K562 (cell line): ENCODE measurements around the gene FGF10. TPM values are rescaled to one million over a fixed set of nuclear protein-coding genes. Genes with fewer than 3 reads are reported as not detected.

Source experiments
- ATAC-seq: fragments of 200-7000 bp; cut with Tn5 transposase; 3 replicates; pipeline ENCODE4 v1.9.1; 2020; ENCODE audit warnings: moderate library complexity
- BruUV-seq: library from RNA; stranded (reverse); fragments of 400-500 nt; replicated peaks from 2 replicates; lab custom pipeline; 2021; lab: Mats Ljungman, UMichigan
- CTCF ChIA-PET: fragments of 300-600 bp; formaldehyde crosslinking; extraction: SDS; loops from one replicate; lab custom pipeline; 2021; ENCODE audit warnings: low intra/inter-chr PET ratio; lab: Yijun Ruan, JAX
- POLR2A ChIA-PET: fragments of 300-600, 350-650 bp; sonication (Branson Sonifier 250); formaldehyde crosslinking; extraction: SDS; loops from one replicate; lab custom pipeline; 2021; ENCODE audit warnings: antibody characterized with exemption, inconsistent platforms; lab: Yijun Ruan, JAX
- DNase-seq, 4 experiments: peaks; one replicate each; pipeline versions ENCODE4 v3.0.0 to v3.0.0-alpha.2; 2011 to 2018; ENCODE audit warnings: low spot score in 3 of 4, mixed read lengths in 3 of 4; ENCODE audit errors: extremely low read depth in 1 of 4
- FAIRE-seq: peaks from 2 replicates; lab custom pipeline; 2011; peaks lifted over from hg19 to GRCh38; lab: Jason Lieb, UNC
- H2AFZ ChIP-seq: 2 replicates; pipeline ENCODE4 v1.6.0; 2011; ENCODE audit warnings: low read depth, low read length, control low read depth, inconsistent platforms
- H3K27ac ChIP-seq: fragments of 200-600 bp; 3 replicates; pipeline ENCODE4 v1.8.0; 2011; ENCODE audit warnings: low read depth, mild to moderate bottlenecking, control low read depth, inconsistent platforms, low read length, moderate library complexity, mixed read lengths; ENCODE audit errors: extremely low read depth
- H3K27me3 ChIP-seq, 2 experiments: fragments of 300-600 bp in 1 of 2; 2 replicates in 1 of 2; 3 replicates in 1 of 2; pipeline versions ENCODE4 v1.6.0 to v1.8.0; 2011; ENCODE audit warnings: inconsistent platforms in 2 of 2, low read length in 2 of 2, mild to moderate bottlenecking in 1 of 2, mixed read lengths in 1 of 2, moderate library complexity in 1 of 2; ENCODE audit not compliant: control insufficient read depth in 2 of 2, insufficient read depth in 2 of 2
- H3K36me3 ChIP-seq: fragments of 300-600 bp; 3 replicates; pipeline ENCODE4 v1.8.0; 2011; ENCODE audit warnings: mild to moderate bottlenecking, low read length, inconsistent platforms; ENCODE audit not compliant: control insufficient read depth, insufficient read depth
- H3K4me1 ChIP-seq, 2 experiments: fragments of 200-600 bp in 1 of 2; replicated peaks in 1 of 2; 2 replicates in 1 of 2; 3 replicates in 1 of 2; pipeline versions ENCODE4 v1.5.1 to v1.8.0; 2011; ENCODE audit warnings: inconsistent platforms in 2 of 2, low read length in 2 of 2, mild to moderate bottlenecking in 1 of 2, mixed read lengths in 1 of 2, moderate library complexity in 1 of 2; ENCODE audit not compliant: control insufficient read depth in 2 of 2, insufficient read depth in 2 of 2
- H3K4me2 ChIP-seq: 2 replicates; pipeline ENCODE4 v1.6.1; 2011; ENCODE audit warnings: low read length, control low read depth, inconsistent platforms, mixed read lengths; ENCODE audit not compliant: insufficient read depth
- H3K4me3 ChIP-seq: fragments of 200-600 bp; sonication (generic), shearing (Covaris generic); 2 replicates; pipeline ENCODE4 v1.5.1; 2016; ENCODE audit warnings: control low read depth, inconsistent platforms
- H3K79me2 ChIP-seq: fragments of 200-600 bp; 3 replicates; pipeline ENCODE4 v1.8.0; 2011; ENCODE audit warnings: low read length, inconsistent platforms; ENCODE audit not compliant: control insufficient read depth, insufficient read depth
- H3K9ac ChIP-seq, 2 experiments: 2 replicates each; pipeline versions ENCODE4 v1.6.0 to v1.6.1; 2011; ENCODE audit warnings: low read depth in 2 of 2, low read length in 2 of 2, control low read depth in 1 of 2, inconsistent platforms in 1 of 2, mild to moderate bottlenecking in 1 of 2, mixed read lengths in 1 of 2; ENCODE audit not compliant: insufficient read depth in 1 of 2
- H3K9me1 ChIP-seq: one replicate; pipeline ENCODE4 v1.6.0; 2011; ENCODE audit warnings: inconsistent platforms, mild to moderate bottlenecking, low read length, moderate library complexity; ENCODE audit not compliant: control insufficient read depth, insufficient read depth
- H3K9me3 ChIP-seq: replicated peaks from 2 replicates; pipeline ENCODE4 v1.5.1; 2011; ENCODE audit warnings: low read depth, low read length, inconsistent platforms; ENCODE audit not compliant: control insufficient read depth, insufficient read depth
- H4K20me1 ChIP-seq: replicated peaks from 2 replicates; pipeline ENCODE4 v1.6.1; 2011; ENCODE audit warnings: low read length, inconsistent platforms, mixed read lengths; ENCODE audit not compliant: control insufficient read depth, insufficient read depth
- ARID2 ChIP-seq: fragments of 450-650 bp; IDR thresholded peaks from 2 replicates; pipeline ENCODE4 v1.6.1; 2017; ENCODE audit warnings: antibody characterized with exemption, mild to moderate bottlenecking
- CBX5 ChIP-seq: IDR thresholded peaks from 2 replicates; pipeline ENCODE4 v1.6.1; 2014; ENCODE audit warnings: low read depth, borderline replicate concordance
- CHAMP1 ChIP-seq: fragments of 450-650 bp; IDR thresholded peaks from 2 replicates; pipeline ENCODE4 v1.6.1; 2016; ENCODE audit warnings: mild to moderate bottlenecking
- DMBX1 ChIP-seq: fragments of 250-450 bp; sonication (Bioruptor Pico); IDR thresholded peaks from 2 replicates; pipeline ENCODE4 v1.8.0; 2022; ENCODE audit warnings: inconsistent platforms, mild to moderate bottlenecking, moderate library complexity, borderline replicate concordance
- ETV5 ChIP-seq: sonication (generic); formaldehyde crosslinking; IDR thresholded peaks from 2 replicates; pipeline ENCODE4 v1.4.0; 2020; ENCODE audit warnings: low read depth, mild to moderate bottlenecking, missing genetic modification reagents
- ETV6 ChIP-seq, 3 experiments: fragments of 150-350 bp in 1 of 3; sonication (generic) in 1 of 3; formaldehyde crosslinking in 1 of 3; IDR thresholded peaks; 2 replicates each; pipeline versions ENCODE4 v1.6.1 to v1.8.0; 2014 to 2022; ENCODE audit warnings: borderline replicate concordance in 2 of 3, low read depth in 2 of 3, antibody characterized with exemption in 1 of 3, low read length in 1 of 3, mild to moderate bottlenecking in 1 of 3, missing genetic modification reagents in 1 of 3
- GATA2 ChIP-seq: sonication (generic); formaldehyde crosslinking; IDR thresholded peaks from 2 replicates; pipeline ENCODE4 v1.4.0; 2020; ENCODE audit warnings: mild to moderate bottlenecking, missing genetic modification reagents
- KDM5B ChIP-seq: fragments of 200-600 bp; sonication (generic); IDR thresholded peaks from 2 replicates; pipeline ENCODE4 v1.6.1; 2012; ENCODE audit warnings: low read depth, mild to moderate bottlenecking, moderate library complexity, low read length, control low read depth, inconsistent platforms; ENCODE audit not compliant: insufficient replicate concordance
- MTF1 ChIP-seq: fragments of 250-450 bp; sonication (Bioruptor Pico); IDR thresholded peaks from 2 replicates; pipeline ENCODE4 v1.9.0; 2021; ENCODE audit warnings: moderate library complexity, mild to moderate bottlenecking, inconsistent platforms, borderline replicate concordance
- PATZ1 ChIP-seq: fragments of 250-450 bp; sonication (Bioruptor Pico); IDR thresholded peaks from 2 replicates; pipeline ENCODE4 v1.5.0; 2020; ENCODE audit warnings: mild to moderate bottlenecking, borderline replicate concordance
- POLR2B ChIP-seq: fragments of 450-650 bp; IDR thresholded peaks from 2 replicates; pipeline ENCODE4 v1.6.1; 2018; ENCODE audit warnings: low read depth; ENCODE audit not compliant: partially characterized antibody
- RBM17 ChIP-seq: fragments of 200-400 bp; formaldehyde crosslinking; IDR thresholded peaks from 2 replicates; pipeline ENCODE4 v1.6.1; 2017; ENCODE audit warnings: low read depth, mild to moderate bottlenecking, low read length, borderline replicate concordance
- TCF15 ChIP-seq: fragments of 250-450 bp; sonication (Bioruptor Pico); IDR thresholded peaks from 2 replicates; pipeline ENCODE4 v1.8.0; 2022; ENCODE audit warnings: moderate library complexity, mild to moderate bottlenecking, inconsistent platforms
- TRIM28 ChIP-seq: fragments of 450-650 bp; IDR thresholded peaks from 2 replicates; pipeline ENCODE4 v1.6.1; 2017
- ZNF766 ChIP-seq: fragments of 200-800 bp; sonication (Bioruptor generic); conservative IDR thresholded peaks from 2 replicates; pipeline ENCODE4 v1.6.1; 2016; ENCODE audit warnings: missing genetic modification characterization, missing compliant biosample characterization
- ZNF77 ChIP-seq: fragments of 250-450 bp; sonication (Bioruptor Pico); IDR thresholded peaks from 2 replicates; pipeline ENCODE4 v1.5.0; 2020
- WGBS: fragments of 100-300 bp; shearing (Covaris generic); methylation state at CpG from one replicate; pipeline ENCODE4 v1.1.6; 2016; ENCODE audit warnings: low coverage, mixed read lengths; ENCODE audit not compliant: insufficient coverage; ENCODE audit errors: missing lambda C conversion rate; 5-methylcytosine and 5-hydroxymethylcytosine counted together
- in situ Hi-C: fragments of 300-500 bp; cut with MboI; formaldehyde crosslinking; loops from 4 replicates; pipeline ENCODE4 v1.15.0; 2018; ENCODE audit warnings: inconsistent platforms, mixed read lengths
- intact Hi-C: fragments of 100-400 bp; cut with micrococcal nuclease; formaldehyde crosslinking; loops from 2 replicates; pipeline ENCODE4 v1.14.2; 2022
- polyA plus RNA-seq, 8 experiments: library from polyadenylated mRNA; depleted of rRNA in 4 of 8; stranded (reverse) in 5 of 8; unstranded in 3 of 8; fragments of >200 nt; fragmentation: Nextera tagmentation in 2 of 8; fragmentation: Illumina TruSeq in 1 of 8; extraction: Ambion mirVana in 2 of 8; extraction: Trizol in 1 of 8; gene quantifications; 2 replicates each; pipeline versions ENCODE4 v1.2.1 to v1.2.3, GENCODE V29; 2011 to 2014; ENCODE audit warnings: inconsistent platforms in 1 of 8, missing spikeins in 1 of 8
- total RNA-seq, 7 experiments: library from RNA; depleted of rRNA in 6 of 7; stranded (reverse); fragments of >200 nt in 6 of 7; fragmentation: Illumina TruSeq in 2 of 7; extraction: Trizol in 2 of 7; gene quantifications; 2 replicates each; pipeline versions ENCODE4 v1.2.1 to v1.2.3, GENCODE V29; 2011 to 2021; ENCODE audit warnings: low replicate concordance in 1 of 7

The FGF10 gene
- total and polyA plus RNA-seq, 9 of the 15 experiments (the other 6 are each of a cell fraction or from before 2014, with no cell fraction given), result not detected

- Histone ChIP-seq H3K4me3 (no peak overlapping the region), H2AFZ (no peak overlapping the region), H3K27me3 (no peaks in the 10 kb centered on the region), H3K9me3 (no peaks in the 10 kb centered on the region), H3K4me2 (no peak overlapping the region), H4K20me1 (no peaks in the 10 kb centered on the region), H3K9me1 (no peaks in the 10 kb centered on the region)
- WGBS, result 0% methylated on average over 1 of the region's 1 CpG
- CTCF ChIA-PET, result no interaction called here
- ATAC-seq (no peak), DNase-seq (no peak), FAIRE-seq (no peak)
- in situ Hi-C loops, result no loop called here
- POLR2A ChIA-PET, result no interaction called here
- no peak for TF ChIP-seq RBM17
- TF ChIP-seq POLR2B, result no peak
- TF ChIP-seq ZNF77 (CRISPR knock-in tag), result no peak
- TF ChIP-seq CBX5, result no peak
- TF ChIP-seq GATA2 (CRISPR knock-in tag), result no peak
- no peak for TF ChIP-seq KDM5B
- TF ChIP-seq ETV6 (IDR thresholded peaks at IDR 0.05; ENCODE audit: borderline replicate concordance in 1 of 2, low read depth in 2 of 2, low read length in 1 of 2), result no peak
- no peak for TF ChIP-seq ETV6 (CRISPR knock-in tag; IDR thresholded peaks at IDR 0.05; ENCODE audit: borderline replicate concordance)
- TF ChIP-seq CHAMP1, result no peak
- TF ChIP-seq PATZ1 (CRISPR knock-in tag), result no peak
- TF ChIP-seq MTF1 (CRISPR knock-in tag), result no peak
- no peak for TF ChIP-seq ETV5
- no peak for TF ChIP-seq TCF15
- no peak for TF ChIP-seq DMBX1 (CRISPR knock-in tag)
- no peak for TF ChIP-seq ARID2
- TF ChIP-seq ZNF766 (CRISPR knock-in tag), result no peak
- TF ChIP-seq TRIM28, result no peak
- TF ChIP-seq, all 486 proteins: peak for 0
- H3K4me1 ChIP-seq, result no peaks in the 10 kb centered on the region
- no peaks in the 10 kb centered on the region for H3K79me2 ChIP-seq
- no peak overlapping the region for H3K27ac ChIP-seq
- H3K9ac ChIP-seq, result no peak overlapping the region
- no TSS peak for BruUV-seq
- intact Hi-C loops, result no loop called here
- H3K36me3 ChIP-seq, result no peaks in the 10 kb centered on the region
Measured at GRCh38 chr5:44275908-44276307, 113.3 kb downstream of the FGF10 start.
